SU-DHL-6 (cell line): ENCODE measurements around the gene CRYGC.

Experiments used
- H2AFZ ChIP-seq: fragments of 200-600 bp; sonication (generic); 2 replicates; pipeline ENCODE4 v1.6.1; 2014; ENCODE audit warnings: low read depth, mild to moderate bottlenecking, moderate library complexity, mixed read lengths, antibody characterized with exemption, low read length; ENCODE audit not compliant: severe bottlenecking
- H3F3A ChIP-seq: fragments of 200-600 bp; shearing (Covaris generic); 2 replicates; pipeline ENCODE4 v1.6.0; 2016; ENCODE audit warnings: antibody characterized with exemption, mild to moderate bottlenecking; ENCODE audit not compliant: insufficient read depth
- H3K27ac ChIP-seq: fragments of 200-600 bp; sonication (generic); 2 replicates; pipeline ENCODE4 v1.5.1; 2016; ENCODE audit warnings: low read depth, mild to moderate bottlenecking, low read length, moderate library complexity, mixed read lengths
- H3K27me3 ChIP-seq: fragments of 200-600 bp; sonication (generic), shearing (Covaris generic); 2 replicates; pipeline ENCODE4 v1.6.0; 2014; ENCODE audit warnings: mild to moderate bottlenecking, low read length
- H3K36me3 ChIP-seq: fragments of 200-600 bp; sonication (generic); 2 replicates; pipeline ENCODE4 v1.6.1; 2014; ENCODE audit warnings: mild to moderate bottlenecking, low read length, mixed read lengths
- H3K4me2 ChIP-seq: fragments of 300-600, 200-600 bp; shearing (Covaris generic), sonication (generic); 2 replicates; pipeline ENCODE4 v1.6.0; 2014; ENCODE audit warnings: low read length, low read depth, mild to moderate bottlenecking; ENCODE audit not compliant: poor library complexity, severe bottlenecking
- H3K4me3 ChIP-seq: fragments of 200-600 bp; sonication (generic); 2 replicates; pipeline ENCODE4 v1.5.1; 2014; ENCODE audit warnings: antibody characterized with exemption, low read length, mild to moderate bottlenecking, mixed read lengths; ENCODE audit not compliant: insufficient read depth, poor library complexity, severe bottlenecking
- H3K79me2 ChIP-seq: fragments of 200-600 bp; sonication (generic); 2 replicates; pipeline ENCODE4 v1.6.1; 2014; ENCODE audit warnings: mild to moderate bottlenecking, low read length, moderate library complexity; ENCODE audit not compliant: insufficient read depth
- H3K9ac ChIP-seq: fragments of 200-600 bp; sonication (generic); 2 replicates; pipeline ENCODE4 v1.7.0; 2014; ENCODE audit warnings: mild to moderate bottlenecking, low read length
- H3K9me2 ChIP-seq: fragments of 200-600 bp; sonication (generic); replicated peaks from 2 replicates; pipeline ENCODE4 v1.6.1; 2014; ENCODE audit warnings: low read length; ENCODE audit not compliant: insufficient read depth
- H3K9me3 ChIP-seq: fragments of 200-600 bp; sonication (generic); 2 replicates; pipeline ENCODE4 v1.6.1; 2014; ENCODE audit warnings: low read length, mixed read lengths; ENCODE audit not compliant: insufficient read depth
- H4K20me1 ChIP-seq: fragments of 200-600 bp; sonication (generic); 2 replicates; pipeline ENCODE4 v1.6.1; 2014; ENCODE audit warnings: low read depth, mild to moderate bottlenecking, antibody characterized with exemption, low read length, moderate library complexity, mixed read lengths
- EZH2phosphoT487 ChIP-seq: fragments of 200-600 bp; sonication (generic), shearing (Covaris generic); conservative IDR thresholded peaks from 2 replicates; pipeline ENCODE4 v1.6.1; 2018; ENCODE audit warnings: mild to moderate bottlenecking, antibody characterized with exemption, low read length, moderate library complexity, mixed read lengths
- TF ChIP-seq, protein P1 (sequence below): fragments of 200-600 bp; sonication (generic); IDR thresholded peaks from one replicate; pipeline ENCODE4 v1.5.1; 2017; ENCODE audit warnings: antibody characterized with exemption, mild to moderate bottlenecking, low read length, moderate library complexity; ENCODE audit not compliant: insufficient read depth, poor library complexity, severe bottlenecking

The CRYGC gene, protein sequence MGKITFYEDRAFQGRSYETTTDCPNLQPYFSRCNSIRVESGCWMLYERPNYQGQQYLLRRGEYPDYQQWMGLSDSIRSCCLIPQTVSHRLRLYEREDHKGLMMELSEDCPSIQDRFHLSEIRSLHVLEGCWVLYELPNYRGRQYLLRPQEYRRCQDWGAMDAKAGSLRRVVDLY

DNA sequence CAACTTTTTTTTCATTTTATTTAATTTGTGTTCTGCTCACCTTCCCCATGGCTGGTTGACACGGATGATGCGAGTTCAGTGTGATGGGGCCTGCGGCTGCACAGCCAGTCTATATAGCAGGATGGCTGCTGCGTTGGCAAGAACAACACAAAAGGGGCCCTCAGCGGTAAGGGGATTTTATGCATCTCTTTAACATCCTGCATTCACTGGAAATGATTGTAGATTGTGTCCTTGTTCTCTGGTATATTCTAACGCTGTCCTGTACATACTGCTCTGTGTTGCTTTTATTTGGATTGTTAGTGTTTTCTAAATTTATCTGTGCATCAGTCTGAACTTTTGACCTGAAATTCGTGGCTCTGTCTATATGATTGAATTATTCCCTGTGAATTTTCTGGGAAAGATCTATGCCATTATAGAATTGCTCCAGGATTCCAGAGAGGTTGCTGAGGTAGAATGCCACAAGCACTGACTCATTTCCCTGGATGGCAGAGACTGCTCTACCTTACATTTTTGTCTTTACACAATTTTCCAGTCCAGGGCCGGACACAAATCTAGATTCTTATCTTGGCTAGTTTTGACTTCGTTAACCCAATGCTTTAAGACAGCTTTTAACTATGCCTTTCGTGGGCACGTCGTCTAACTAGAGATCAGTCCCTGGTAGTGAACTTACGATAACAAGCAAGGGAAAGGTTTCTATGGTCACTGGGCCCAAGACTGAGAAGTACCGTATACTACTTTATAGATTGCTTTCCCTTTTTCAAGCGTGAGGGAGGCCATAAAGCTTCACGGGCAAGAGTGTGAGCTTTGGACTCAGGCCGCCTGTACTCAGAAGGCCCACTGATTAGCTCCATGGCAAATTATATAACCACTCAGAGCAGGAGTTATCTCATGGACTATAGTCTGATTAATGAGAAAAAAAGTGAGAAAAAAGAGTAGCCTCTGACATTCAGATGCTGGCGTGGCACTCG lies at the start of gene CRYGC:
TSS of gene CRYGC (minus strand) at position 85 of the 968 bp plus-strand sequence. CDS start at position 49, 36 bp downstream.
- TF ChIP-seq, protein P1, sequence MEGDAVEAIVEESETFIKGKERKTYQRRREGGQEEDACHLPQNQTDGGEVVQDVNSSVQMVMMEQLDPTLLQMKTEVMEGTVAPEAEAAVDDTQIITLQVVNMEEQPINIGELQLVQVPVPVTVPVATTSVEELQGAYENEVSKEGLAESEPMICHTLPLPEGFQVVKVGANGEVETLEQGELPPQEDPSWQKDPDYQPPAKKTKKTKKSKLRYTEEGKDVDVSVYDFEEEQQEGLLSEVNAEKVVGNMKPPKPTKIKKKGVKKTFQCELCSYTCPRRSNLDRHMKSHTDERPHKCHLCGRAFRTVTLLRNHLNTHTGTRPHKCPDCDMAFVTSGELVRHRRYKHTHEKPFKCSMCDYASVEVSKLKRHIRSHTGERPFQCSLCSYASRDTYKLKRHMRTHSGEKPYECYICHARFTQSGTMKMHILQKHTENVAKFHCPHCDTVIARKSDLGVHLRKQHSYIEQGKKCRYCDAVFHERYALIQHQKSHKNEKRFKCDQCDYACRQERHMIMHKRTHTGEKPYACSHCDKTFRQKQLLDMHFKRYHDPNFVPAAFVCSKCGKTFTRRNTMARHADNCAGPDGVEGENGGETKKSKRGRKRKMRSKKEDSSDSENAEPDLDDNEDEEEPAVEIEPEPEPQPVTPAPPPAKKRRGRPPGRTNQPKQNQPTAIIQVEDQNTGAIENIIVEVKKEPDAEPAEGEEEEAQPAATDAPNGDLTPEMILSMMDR = no peak
- TF ChIP-seq EZH2phosphoT487 = no peak
- Histone ChIP-seq H2AFZ (no peak within 1 kb of the TSS), H3K9me3 (no peaks in the 10 kb centered on the region), H3K4me2 (no peak within 1 kb of the TSS), H4K20me1 (no peaks in the 10 kb centered on the region), H3K27me3 (no peaks in the 10 kb centered on the region), H3K9me2 (no peaks in the 10 kb centered on the region), H3K4me3 (no peak within 1 kb of the TSS), H3K36me3 (no peaks in the 10 kb centered on the region), H3K9ac (no peak within 1 kb of the TSS), H3K79me2 (no peaks in the 10 kb centered on the region), H3F3A (no peaks in the 10 kb centered on the region), H3K27ac (no peak within 1 kb of the TSS)

DNA sequence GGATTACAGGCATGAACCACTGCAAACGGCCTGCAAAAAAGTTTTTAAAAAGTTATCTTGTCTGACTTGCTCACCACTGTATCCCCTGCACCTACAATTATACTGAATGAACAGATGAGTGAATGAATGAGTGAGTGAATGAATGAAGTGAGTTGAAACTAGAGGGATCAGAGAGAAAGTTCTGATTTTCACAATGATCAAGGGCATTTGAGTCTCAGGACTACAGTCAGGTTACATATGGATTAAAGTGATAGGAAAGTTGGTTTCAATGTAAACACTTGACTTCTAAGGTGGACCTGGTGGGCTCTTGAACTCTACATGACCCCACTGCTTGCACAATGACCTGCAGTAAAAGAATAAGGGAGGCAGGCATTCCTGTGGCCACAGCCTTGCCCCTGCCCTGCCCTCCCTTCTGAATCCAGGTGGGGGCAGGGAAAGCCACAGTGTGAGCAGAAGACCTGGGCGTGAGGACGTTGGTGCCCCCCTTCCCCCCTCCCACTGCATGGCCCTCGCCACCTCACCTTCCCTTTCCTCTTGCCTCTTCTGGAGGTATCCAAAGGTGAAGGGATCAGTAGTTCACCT lies 49.5 kb upstream of the CRYGC start:
- no peaks in the 10 kb centered on the region for H3F3A ChIP-seq
- H3K4me2 ChIP-seq = no peak overlapping the region
- H3K9me2 ChIP-seq = no peaks in the 10 kb centered on the region
- H3K4me3 ChIP-seq = no peak overlapping the region
- H3K9me3 ChIP-seq = no peaks in the 10 kb centered on the region
- no peak overlapping the region for H3K9ac ChIP-seq
- no peaks in the 10 kb centered on the region for H3K79me2 ChIP-seq
- no peaks in the 10 kb centered on the region for H3K27me3 ChIP-seq
- H3K36me3 ChIP-seq = no peaks in the 10 kb centered on the region
- H4K20me1 ChIP-seq = no peaks in the 10 kb centered on the region
- no peak for TF ChIP-seq EZH2phosphoT487
- TF ChIP-seq, protein P1 = no peak
- no peak overlapping the region for H3K27ac ChIP-seq
- no peak overlapping the region for H2AFZ ChIP-seq

DNA sequence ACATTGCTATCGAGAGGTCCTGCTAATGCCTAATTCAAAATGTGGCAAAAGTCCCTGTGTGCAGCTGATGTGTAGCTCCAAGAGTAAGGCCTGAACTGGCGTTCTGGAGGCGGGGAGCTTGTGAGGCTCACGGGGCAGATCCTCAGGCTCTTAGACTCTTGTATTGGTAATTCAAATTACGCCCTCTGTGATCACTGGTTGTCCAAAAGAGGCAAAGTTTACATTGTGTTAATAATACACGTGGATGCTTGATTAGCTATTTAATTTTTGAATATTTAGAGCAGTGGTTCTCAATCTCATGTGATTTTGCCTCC lies 46.2 kb upstream of the CRYGC start:
- H4K20me1 ChIP-seq = no peaks in the 10 kb centered on the region
- TF ChIP-seq, protein P1 = no peak
- TF ChIP-seq EZH2phosphoT487 = no peak
- H3K27ac ChIP-seq = no peak overlapping the region
- H3K27me3 ChIP-seq = no peaks in the 10 kb centered on the region
- H3K9me3 ChIP-seq = no peaks in the 10 kb centered on the region
- H3K9ac ChIP-seq = no peak overlapping the region
- no peak overlapping the region for H3K4me3 ChIP-seq
- H2AFZ ChIP-seq = no peak overlapping the region
- no peaks in the 10 kb centered on the region for H3F3A ChIP-seq
- no peaks in the 10 kb centered on the region for H3K79me2 ChIP-seq
- H3K36me3 ChIP-seq = no peaks in the 10 kb centered on the region
- H3K9me2 ChIP-seq = no peaks in the 10 kb centered on the region
- no peak overlapping the region for H3K4me2 ChIP-seq
